Astrocyte (in vitro differentiated cells and primary cell): ENCODE measurements around the gene BEST1. TPM values are rescaled to one million over a fixed set of nuclear protein-coding genes. Genes with fewer than 3 reads are reported as not detected.

Experiments
- DNase-seq: peaks from one replicate; pipeline ENCODE4 v3.0.0-alpha.2; 2010; ENCODE audit warnings: low read depth
- FAIRE-seq: peaks from 2 replicates; lab custom pipeline; 2011; peaks lifted over from hg19 to GRCh38; lab: Jason Lieb, UNC
- H2AFZ ChIP-seq: 2 replicates; pipeline ENCODE4 v1.6.0; 2012; ENCODE audit warnings: low read depth, low read length, inconsistent platforms
- H3K27ac ChIP-seq: 2 replicates; pipeline ENCODE4 v1.5.1; 2011; ENCODE audit warnings: low read depth, low read length, inconsistent platforms
- H3K27me3 ChIP-seq: 2 replicates; pipeline ENCODE4 v1.6.0; 2011; ENCODE audit warnings: low read length, inconsistent platforms; ENCODE audit not compliant: insufficient read depth
- H3K36me3 ChIP-seq: 2 replicates; pipeline ENCODE4 v1.5.1; 2011; ENCODE audit warnings: low read length, inconsistent platforms; ENCODE audit not compliant: insufficient read depth
- H3K4me1 ChIP-seq: 2 replicates; pipeline ENCODE4 v1.5.1; 2011; ENCODE audit warnings: low read length, inconsistent platforms; ENCODE audit not compliant: insufficient read depth
- H3K4me2 ChIP-seq: 2 replicates; pipeline ENCODE4 v1.6.0; 2012; ENCODE audit warnings: low read length, inconsistent platforms
- H3K4me3 ChIP-seq: 2 replicates; pipeline ENCODE4 v1.5.1; 2011; ENCODE audit warnings: low read depth, mild to moderate bottlenecking, low read length, inconsistent platforms; ENCODE audit not compliant: insufficient read depth
- H3K79me2 ChIP-seq: 2 replicates; pipeline ENCODE4 v1.6.0; 2012; ENCODE audit warnings: mild to moderate bottlenecking, low read length, inconsistent platforms; ENCODE audit not compliant: insufficient read depth
- H3K9ac ChIP-seq: 2 replicates; pipeline ENCODE4 v1.6.0; 2012; ENCODE audit warnings: mild to moderate bottlenecking, low read length, inconsistent platforms
- H3K9me3 ChIP-seq: 2 replicates; pipeline ENCODE4 v1.5.1; 2012; ENCODE audit warnings: low read depth, mild to moderate bottlenecking, low read length, inconsistent platforms; ENCODE audit not compliant: insufficient read depth
- H4K20me1 ChIP-seq: 2 replicates; pipeline ENCODE4 v1.6.0; 2012; ENCODE audit warnings: low read length, inconsistent platforms; ENCODE audit not compliant: insufficient read depth
- H3K27ac Mint-ChIP-seq: one replicate; pipeline ENCODE4 v1.8.0; 2021; ENCODE audit warnings: mild to moderate bottlenecking, mixed read lengths; ENCODE audit not compliant: unreplicated experiment
- H3K27me3 Mint-ChIP-seq: one replicate; pipeline ENCODE4 v1.8.0; 2021; ENCODE audit warnings: low read depth, mixed read lengths; ENCODE audit not compliant: unreplicated experiment
- H3K36me3 Mint-ChIP-seq: one replicate; pipeline ENCODE4 v1.8.0; 2021; ENCODE audit warnings: low read depth, mixed read lengths; ENCODE audit not compliant: unreplicated experiment
- H3K4me1 Mint-ChIP-seq: one replicate; pipeline ENCODE4 v1.8.0; 2021; ENCODE audit warnings: low read depth, mixed read lengths; ENCODE audit not compliant: unreplicated experiment
- H3K4me3 Mint-ChIP-seq: one replicate; pipeline ENCODE4 v1.8.0; 2021; ENCODE audit warnings: mild to moderate bottlenecking, moderate library complexity, mixed read lengths; ENCODE audit not compliant: unreplicated experiment
- H3K9me3 Mint-ChIP-seq: one replicate; pipeline ENCODE4 v1.8.0; 2021; ENCODE audit warnings: mild to moderate bottlenecking, mixed read lengths; ENCODE audit not compliant: unreplicated experiment
- CTCF ChIP-seq: IDR thresholded peaks from 2 replicates; pipeline ENCODE4 v1.5.1; 2011; ENCODE audit warnings: low read depth, mild to moderate bottlenecking, inconsistent platforms, low read length, moderate library complexity; ENCODE audit not compliant: insufficient read depth
- EZH2 ChIP-seq: IDR thresholded peaks from 2 replicates; pipeline ENCODE4 v1.6.1; 2012; ENCODE audit warnings: mild to moderate bottlenecking, low read length, inconsistent platforms; ENCODE audit not compliant: insufficient read depth
- total RNA-seq: library from RNA; stranded (reverse); gene quantifications from 2 replicates; pipeline ENCODE4 v1.2.1, GENCODE V29; 2021

Gene BEST1
- total RNA-seq, 1 donor from 2014 or later = 0.66 TPM

- peak; percentile 40 for DNase-seq
- no peaks in the 10 kb centered on the region for H3K79me2 ChIP-seq
- no peak overlapping the region for H3K4me3 ChIP-seq
- no peak overlapping the region for H3K27ac ChIP-seq
- no peaks in the 10 kb centered on the region for H3K9me3 ChIP-seq
- peaks cover 4% of the 10 kb centered on the region for H3K9me3 Mint-ChIP-seq
- H4K20me1 ChIP-seq = no peaks in the 10 kb centered on the region
- no peak for TF ChIP-seq EZH2
- TF ChIP-seq CTCF = no peak
- H3K4me1 ChIP-seq = peaks cover 9% of the 10 kb centered on the region
- peak overlapping the region; percentile 40 for H3K4me3 Mint-ChIP-seq
- peaks cover 27% of the 10 kb centered on the region for H3K27me3 Mint-ChIP-seq
- peaks cover 7% of the 10 kb centered on the region for H3K36me3 Mint-ChIP-seq
- no peak for FAIRE-seq
- H3K36me3 ChIP-seq = no peaks in the 10 kb centered on the region
- H3K27me3 ChIP-seq = peaks cover 5% of the 10 kb centered on the region
- H2AFZ ChIP-seq = peak overlapping the region; percentile 63
- H3K9ac ChIP-seq = peak overlapping the region; percentile 14
- peak overlapping the region; percentile 77 for H3K4me2 ChIP-seq
- H3K4me1 Mint-ChIP-seq = no peaks in the 10 kb centered on the region
- no peak overlapping the region for H3K27ac Mint-ChIP-seq
These were observed 4.8 kb downstream of the BEST1 start for GRCh38 chr11:61954851-61955421.

- H3K36me3 ChIP-seq = no peaks in the 10 kb centered on the region
- peaks cover 4% of the 10 kb centered on the region for H3K9me3 Mint-ChIP-seq
- H3K27me3 ChIP-seq = peaks cover 5% of the 10 kb centered on the region
- no peaks in the 10 kb centered on the region for H3K4me1 Mint-ChIP-seq
- H2AFZ ChIP-seq = peak overlapping the region; percentile 87
- H3K9me3 ChIP-seq = no peaks in the 10 kb centered on the region
- DNase-seq (no peak), FAIRE-seq (no peak)
- no peak overlapping the region for H3K27ac ChIP-seq
- no peak overlapping the region for H3K9ac ChIP-seq
- peaks cover 27% of the 10 kb centered on the region for H3K27me3 Mint-ChIP-seq
- peak overlapping the region; percentile 5 for H3K4me3 ChIP-seq
- H4K20me1 ChIP-seq = no peaks in the 10 kb centered on the region
- H3K27ac Mint-ChIP-seq = no peak overlapping the region
- H3K36me3 Mint-ChIP-seq = peaks cover 7% of the 10 kb centered on the region
- H3K4me2 ChIP-seq = peak overlapping the region; percentile 77
- TF ChIP-seq CTCF (no peak), EZH2 (no peak)
- peaks cover 9% of the 10 kb centered on the region for H3K4me1 ChIP-seq
- no peaks in the 10 kb centered on the region for H3K79me2 ChIP-seq
- no peak overlapping the region for H3K4me3 Mint-ChIP-seq
These were observed 5.4 kb downstream of the BEST1 start for GRCh38 chr11:61955422-61956135.
